ENCODE data around the gene NLK. TPM values are rescaled to one million over a fixed set of nuclear protein-coding genes. Genes with fewer than 3 reads are reported as not detected.

Gene NLK
- total and polyA plus RNA-seq, 2 donors (not counting 1 experiment from before 2014, with no cell fraction given) = 12.7 to 24.8 TPM

GRCh38 chr17:28141773-28142172 is 99.3 kb downstream of the NLK start:
- WGBS (ENCODE audit: insufficient coverage) = no CpG with 5 or more reads among the region's 1 CpG
- Histone ChIP-seq H3K9me3 (ENCODE audit: control extremely low read depth in 1 of 3, control insufficient read depth in 2 of 3, insufficient read depth in 1 of 3, low read length in 2 of 3) (no peaks in the 10 kb centered on the region), H3K4me2 (replicated peaks; ENCODE audit: low read depth, low read length, poor library complexity, severe bottlenecking) (no peak overlapping the region), H3K36me3 (replicated peaks in 1 of 2; ENCODE audit: control extremely low read depth in 1 of 2, control insufficient read depth in 1 of 2, extremely low read depth in 1 of 2, insufficient read depth in 2 of 2, low read length in 1 of 2) (peaks cover 0 to 2% of the 10 kb centered on the region in 2 experiments), H3K27ac (ENCODE audit: low read length in 2 of 2) (no peak overlapping the region), H3K9ac (ENCODE audit: low read length) (no peak overlapping the region), H3K27me3 (replicated peaks in 1 of 4; ENCODE audit: control extremely low read depth in 1 of 4, control insufficient read depth in 3 of 4, insufficient read depth in 4 of 4, low read length in 3 of 4) (no peaks in the 10 kb centered on the region), H3K4me3 (ENCODE audit: control extremely low read depth in 1 of 5, extremely low read depth in 1 of 5, insufficient read depth in 1 of 5, low read depth in 2 of 5, low read length in 4 of 5) (no peak overlapping the region), H4K20me1 (ENCODE audit: control insufficient read depth, insufficient read depth, low read length, poor library complexity, severe bottlenecking) (no peaks in the 10 kb centered on the region), H2AFZ (ENCODE audit: insufficient read depth, low read depth, low read length, poor library complexity, severe bottlenecking) (no peak overlapping the region), H3K4me1 (ENCODE audit: control insufficient read depth in 2 of 2, insufficient read depth in 2 of 2, low read length in 2 of 2) (no peaks in the 10 kb centered on the region), H3K79me2 (ENCODE audit: control insufficient read depth, insufficient read depth, low read length) (no peaks in the 10 kb centered on the region)
- ChIA-PET POLR2A (no interaction called here), CTCF (no interaction called here)
- DNase-seq (no peak), ATAC-seq (ENCODE audit: low read depth) (no peak)
- no peaks in the 10 kb centered on the region for H3K27me3 Mint-ChIP-seq
- intact Hi-C loops (cut with micrococcal nuclease) = no loop called here
- TF ChIP-seq EZH2 (IDR thresholded peaks at IDR 0.05; ENCODE audit: borderline replicate concordance, insufficient read depth, low read depth, low read length, poor library complexity, severe bottlenecking) = no peak
- no peak for TF ChIP-seq CTCF (IDR thresholded peaks at IDR 0.05)
- no peaks in the 10 kb centered on the region for H3K4me1 Mint-ChIP-seq
- H3K4me3 Mint-ChIP-seq = no peak overlapping the region
- H3K9me3 Mint-ChIP-seq (ENCODE audit: insufficient read depth) = no peaks in the 10 kb centered on the region
- no peak overlapping the region for H3K27ac Mint-ChIP-seq

- H4K20me1 ChIP-seq (ENCODE audit: control insufficient read depth, insufficient read depth, low read length, poor library complexity, severe bottlenecking) = no peaks in the 10 kb centered on the region
- TF ChIP-seq EZH2 (IDR thresholded peaks at IDR 0.05; ENCODE audit: borderline replicate concordance, insufficient read depth, low read depth, low read length, poor library complexity, severe bottlenecking) = no peak
- TF ChIP-seq CTCF (IDR thresholded peaks at IDR 0.05) = no peak
- H3K4me2 ChIP-seq (replicated peaks; ENCODE audit: low read depth, low read length, poor library complexity, severe bottlenecking) = no peak overlapping the region
- no peak for DNase-seq
- H3K27ac ChIP-seq (ENCODE audit: low read length in 2 of 2) = no peak overlapping the region
- Mint-ChIP-seq H3K4me3 (no peak overlapping the region), H3K4me1 (no peaks in the 10 kb centered on the region), H3K27ac (no peak overlapping the region), H3K9me3 (ENCODE audit: insufficient read depth) (no peaks in the 10 kb centered on the region), H3K27me3 (no peaks in the 10 kb centered on the region)
- no peaks in the 10 kb centered on the region for H3K79me2 ChIP-seq (ENCODE audit: control insufficient read depth, insufficient read depth, low read length)
- ChIA-PET CTCF (no interaction called here), POLR2A (no interaction called here)
- H2AFZ ChIP-seq (ENCODE audit: insufficient read depth, low read depth, low read length, poor library complexity, severe bottlenecking) = no peak overlapping the region
- no peak for ATAC-seq (ENCODE audit: low read depth)
- WGBS (ENCODE audit: insufficient coverage) = 100% methylated on average over 3 of the region's 5 CpGs
- no peak overlapping the region for H3K4me3 ChIP-seq (ENCODE audit: control extremely low read depth in 1 of 5, extremely low read depth in 1 of 5, insufficient read depth in 1 of 5, low read depth in 2 of 5, low read length in 4 of 5)
- intact Hi-C loops (cut with micrococcal nuclease) = no loop called here
- H3K36me3 ChIP-seq (replicated peaks in 1 of 2; ENCODE audit: control extremely low read depth in 1 of 2, control insufficient read depth in 1 of 2, extremely low read depth in 1 of 2, insufficient read depth in 2 of 2, low read length in 1 of 2) = peaks cover 0 to 2% of the 10 kb centered on the region in 2 experiments
- H3K9me3 ChIP-seq (ENCODE audit: control extremely low read depth in 1 of 3, control insufficient read depth in 2 of 3, insufficient read depth in 1 of 3, low read length in 2 of 3) = no peaks in the 10 kb centered on the region
- no peaks in the 10 kb centered on the region for H3K27me3 ChIP-seq (replicated peaks in 1 of 4; ENCODE audit: control extremely low read depth in 1 of 4, control insufficient read depth in 3 of 4, insufficient read depth in 4 of 4, low read length in 3 of 4)
- no peaks in the 10 kb centered on the region for H3K4me1 ChIP-seq (ENCODE audit: control insufficient read depth in 2 of 2, insufficient read depth in 2 of 2, low read length in 2 of 2)
- no peak overlapping the region for H3K9ac ChIP-seq (ENCODE audit: low read length)
Observed at GRCh38 chr17:28142305-28142704, 99.8 kb downstream of the NLK start.

All from B cell (primary cell).